SK-N-SH (cell line): ENCODE data around the gene MRPL10. TPM values are rescaled to one million over a fixed set of nuclear protein-coding genes. Genes with fewer than 3 reads are reported as not detected.

Experiments
- CTCF ChIA-PET: fragments of 300-600, 350-600 bp; formaldehyde crosslinking; extraction: SDS; loops from one replicate; lab custom pipeline; 2021; lab: Yijun Ruan, JAX
- POLR2A ChIA-PET: fragments of 350-600 bp; sonication (Branson Sonifier 250); formaldehyde crosslinking; extraction: SDS; loops from one replicate; lab custom pipeline; 2020; ENCODE audit warnings: antibody characterized with exemption, inconsistent platforms; lab: Yijun Ruan, JAX
- DNase-seq: peaks from one replicate; pipeline ENCODE4 v3.0.0; 2012
- H2AFZ ChIP-seq: fragments of 200-600 bp; sonication (generic); 2 replicates; pipeline ENCODE4 v1.8.1; 2016; ENCODE audit warnings: antibody characterized with exemption, mild to moderate bottlenecking, low read depth
- H3F3A ChIP-seq: fragments of 200-600 bp; sonication (generic); replicated peaks from 2 replicates; pipeline ENCODE3; 2016; ENCODE audit warnings: antibody characterized with exemption, mild to moderate bottlenecking; ENCODE audit not compliant: insufficient read depth
- H3K27ac ChIP-seq, 2 experiments: fragments of 200-500 bp in 1 of 2; fragments of 200-600 bp in 1 of 2; sonication (Bioruptor generic) in 1 of 2; sonication (generic), shearing (Covaris generic) in 1 of 2; 2 replicates each; pipeline versions ENCODE4 v1.5.1 to v1.6.1; 2014 to 2016; ENCODE audit warnings: low read depth in 2 of 2, inconsistent platforms in 1 of 2, low read length in 1 of 2, mild to moderate bottlenecking in 1 of 2, mixed read lengths in 1 of 2
- H3K27me3 ChIP-seq: fragments of 200-600 bp; sonication (generic), shearing (Covaris generic); 2 replicates; pipeline ENCODE4 v1.6.1; 2016; ENCODE audit warnings: mixed run types; ENCODE audit not compliant: insufficient read depth
- H3K36me3 ChIP-seq, 2 experiments: fragments of 200-500 bp in 1 of 2; fragments of 200-600 bp in 1 of 2; sonication (Bioruptor generic) in 1 of 2; sonication (generic) in 1 of 2; replicated peaks in 1 of 2; 2 replicates each; pipeline versions ENCODE3 to v1.5.1; 2014 to 2016; ENCODE audit warnings: low read length in 1 of 2, mild to moderate bottlenecking in 1 of 2; ENCODE audit not compliant: insufficient read depth in 2 of 2, control insufficient read depth in 1 of 2
- H3K4me1 ChIP-seq, 2 experiments: fragments of 200-500 bp in 1 of 2; fragments of 200-600 bp in 1 of 2; sonication (Bioruptor generic) in 1 of 2; sonication (generic), shearing (Covaris generic) in 1 of 2; 2 replicates each; pipeline versions ENCODE4 v1.5.1 to v1.6.1; 2014 to 2016; ENCODE audit warnings: low read depth in 1 of 2, low read length in 1 of 2, mixed run types in 1 of 2; ENCODE audit not compliant: insufficient read depth in 2 of 2, control insufficient read depth in 1 of 2
- H3K4me2 ChIP-seq: fragments of 200-600 bp; sonication (generic), shearing (Covaris generic); 2 replicates; pipeline ENCODE4 v1.6.1; 2017; ENCODE audit warnings: mixed run types
- H3K4me3 ChIP-seq, 2 experiments: fragments of 200-500 bp in 1 of 2; fragments of 200-600 bp in 1 of 2; sonication (Bioruptor generic) in 1 of 2; sonication (generic), shearing (Covaris generic) in 1 of 2; 2 replicates each; pipeline versions ENCODE4 v1.5.1 to v1.8.1; 2014 to 2016; ENCODE audit warnings: low read depth in 2 of 2, inconsistent platforms in 1 of 2, low read length in 1 of 2, mild to moderate bottlenecking in 1 of 2, mixed read lengths in 1 of 2, moderate library complexity in 1 of 2
- H3K79me2 ChIP-seq: fragments of 200-600 bp; sonication (generic); 2 replicates; pipeline ENCODE4 v1.8.1; 2017; ENCODE audit warnings: mild to moderate bottlenecking; ENCODE audit not compliant: insufficient read depth
- H3K9ac ChIP-seq: fragments of 200-600 bp; sonication (generic); 2 replicates; pipeline ENCODE4 v1.6.1; 2017; ENCODE audit warnings: mixed run types
- H3K9me2 ChIP-seq: fragments of 200-600 bp; sonication (generic); 2 replicates; pipeline ENCODE4 v1.6.1; 2017; ENCODE audit warnings: mixed run types
- H3K9me3 ChIP-seq: fragments of 200-600 bp; sonication (generic); 2 replicates; pipeline ENCODE4 v1.6.1; 2017; ENCODE audit warnings: mixed run types, mild to moderate bottlenecking, moderate library complexity
- H4K20me1 ChIP-seq: fragments of 200-600 bp; sonication (generic); 2 replicates; pipeline ENCODE4 v1.6.1; 2017; ENCODE audit warnings: mild to moderate bottlenecking, mixed run types; ENCODE audit not compliant: insufficient read depth
- CHD2 ChIP-seq: fragments of 150-350 bp; IDR thresholded peaks from 2 replicates; pipeline ENCODE4 v1.6.1; 2018; ENCODE audit warnings: low read length; ENCODE audit not compliant: partially characterized antibody
- EP300 ChIP-seq, 2 experiments: IDR thresholded peaks; 2 replicates each; pipeline versions ENCODE4 v1.4.0 to v1.6.1; 2012; ENCODE audit warnings: borderline replicate concordance in 1 of 2, low read depth in 1 of 2, low read length in 1 of 2
- EZH2phosphoT487 ChIP-seq: fragments of 200-600 bp; sonication (generic); IDR thresholded peaks from 2 replicates; pipeline ENCODE4 v1.6.1; 2017; ENCODE audit warnings: low read depth, mixed run types, mild to moderate bottlenecking, antibody characterized with exemption, moderate library complexity, borderline replicate concordance
- FOXM1 ChIP-seq: IDR thresholded peaks from 2 replicates; pipeline ENCODE4 v1.4.0; 2012; ENCODE audit warnings: low read depth, mild to moderate bottlenecking
- GABPA ChIP-seq: IDR thresholded peaks from 2 replicates; pipeline ENCODE4 v1.4.0; 2012; ENCODE audit warnings: low read depth, mild to moderate bottlenecking
- MEF2A ChIP-seq: IDR thresholded peaks from 2 replicates; pipeline ENCODE4 v1.4.0; 2012; ENCODE audit warnings: low read depth, borderline replicate concordance
- MXI1 ChIP-seq: IDR thresholded peaks from 2 replicates; pipeline ENCODE4 v1.6.1; 2012; ENCODE audit warnings: mild to moderate bottlenecking, low read depth, low read length, improper control_type of control experiment
- NFIC ChIP-seq: IDR thresholded peaks from 2 replicates; pipeline ENCODE4 v1.4.0; 2012; ENCODE audit warnings: borderline replicate concordance
- NRF1 ChIP-seq: IDR thresholded peaks from 2 replicates; pipeline ENCODE4 v1.6.1; 2012; ENCODE audit warnings: low read depth, mild to moderate bottlenecking, low read length
- POLR2AphosphoS5 ChIP-seq: IDR thresholded peaks from 2 replicates; pipeline ENCODE4 v1.6.1; 2012; ENCODE audit warnings: low read depth, low read length
- RFX5 ChIP-seq: IDR thresholded peaks from 2 replicates; pipeline ENCODE4 v1.6.1; 2012; ENCODE audit warnings: mild to moderate bottlenecking, improper control_type of control experiment, low read length
- TAF1 ChIP-seq: IDR thresholded peaks from 2 replicates; pipeline ENCODE4 v1.6.1; 2012; ENCODE audit warnings: low read depth, mild to moderate bottlenecking, low read length, moderate library complexity, borderline replicate concordance
- TCF12 ChIP-seq: IDR thresholded peaks from 2 replicates; pipeline ENCODE4 v1.4.0; 2012
- YY1 ChIP-seq: IDR thresholded peaks from 2 replicates; pipeline ENCODE4 v1.4.0; 2012; ENCODE audit warnings: low read depth, mild to moderate bottlenecking
- WGBS: methylation state at CpG from one replicate; pipeline ENCODE4 v1.1.6; 2017; ENCODE audit warnings: low lambda C conversion rate; 5-methylcytosine and 5-hydroxymethylcytosine counted together
- polyA plus RNA-seq, 3 experiments: library from polyadenylated mRNA; depleted of rRNA; stranded (reverse); fragments of >200 nt; gene quantifications; 2 replicates each; pipeline ENCODE4 v1.2.3, GENCODE V29; 2012
- TF ChIP-seq, protein P1 (sequence below): IDR thresholded peaks from 2 replicates; pipeline ENCODE4; 2012
- TF ChIP-seq, protein P2 (sequence below): fragments of 150-350 bp; IDR thresholded peaks from 2 replicates; pipeline ENCODE4 v1.6.1; 2016; ENCODE audit warnings: mild to moderate bottlenecking, low read depth, low read length
- TF ChIP-seq, protein P3 (sequence below): IDR thresholded peaks from 2 replicates; pipeline ENCODE4 v1.4.0; 2012; ENCODE audit warnings: low read depth, borderline replicate concordance
- TF ChIP-seq, protein P4 (sequence below): IDR thresholded peaks from 2 replicates; pipeline ENCODE4 v1.4.0; 2012; ENCODE audit warnings: low read depth, borderline replicate concordance
- TF ChIP-seq, protein P5 (sequence below): IDR thresholded peaks from 2 replicates; pipeline ENCODE4 v1.4.0; 2012; ENCODE audit warnings: low read depth

The MRPL10 gene
- polyA plus RNA-seq, 1 of the 3 experiments (the other 2 are of a cell fraction), result 136 TPM

DNA sequence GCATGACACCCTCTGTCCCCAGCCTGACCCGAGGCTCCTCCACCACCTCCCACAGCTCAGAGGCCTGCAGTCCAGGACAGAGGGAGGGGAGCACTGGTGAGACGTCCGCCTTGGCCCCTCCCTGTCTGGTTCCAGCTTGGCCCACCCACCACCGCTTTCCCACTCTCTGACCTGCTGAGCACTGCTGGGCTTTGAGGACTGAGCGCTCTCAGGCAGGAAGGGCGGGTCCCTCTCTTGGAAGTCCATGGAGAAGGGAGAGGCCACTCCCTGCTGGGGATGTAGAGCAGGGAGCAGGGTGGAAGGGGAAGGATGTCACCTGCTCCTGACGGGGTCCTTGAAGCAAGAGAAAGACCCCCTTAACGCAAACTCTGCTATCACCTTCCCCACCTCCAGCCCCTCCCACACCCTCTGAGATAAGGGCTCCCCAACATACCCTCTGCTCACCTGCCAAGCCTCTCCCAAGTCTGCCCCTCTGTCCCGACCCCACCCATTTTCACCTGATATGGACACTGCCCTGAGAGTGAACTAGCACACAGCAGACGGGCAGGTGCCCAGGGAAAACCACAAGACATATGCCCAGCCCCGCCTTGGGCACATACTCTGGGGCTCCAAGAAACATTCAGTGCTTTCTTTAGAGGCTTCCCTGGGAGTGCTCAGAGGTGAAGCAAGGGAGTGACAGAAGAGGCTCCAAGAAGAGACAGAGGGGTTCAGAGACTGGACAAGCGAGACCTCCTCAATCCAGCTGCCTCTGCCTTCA lies 11.1 kb downstream of the MRPL10 start:
- peaks cover 11 to 26% of the 10 kb centered on the region in 2 experiments; a peak in 3 of 4 replicates for H3K4me1 ChIP-seq
- peak overlapping the region; percentile 99 for H3K4me2 ChIP-seq
- no peak overlapping the region for H2AFZ ChIP-seq
- peaks cover 7% of the 10 kb centered on the region for H3F3A ChIP-seq
- peaks cover 17 to 49% of the 10 kb centered on the region in 2 experiments for H3K36me3 ChIP-seq
- peak overlapping the region; percentile 90 to 93 for H3K4me3 ChIP-seq
- no peak overlapping the region for H3K9ac ChIP-seq
- H3K27ac ChIP-seq, result no peak overlapping the region
- no peak for DNase-seq
- H3K79me2 ChIP-seq, result peaks cover 12% of the 10 kb centered on the region; the same call in 1 of the 2 replicates
- H3K9me3 ChIP-seq, result no peaks in the 10 kb centered on the region
- ChIA-PET POLR2A (no interaction called here), CTCF (interaction anchor here (4.1 kb wide), 1 partner anchor 23 kb away, joined by 40 read pairs; the partner anchor contains the start of gene SCRN2)
- WGBS, result 83% methylated on average over 11 of the region's 12 CpGs
- H3K9me2 ChIP-seq, result no peaks in the 10 kb centered on the region
- H4K20me1 ChIP-seq, result no peaks in the 10 kb centered on the region
- no peaks in the 10 kb centered on the region for H3K27me3 ChIP-seq
- TF ChIP-seq MXI1 (no peak), NRF1 (no peak)
- TF ChIP-seq, protein P1, sequence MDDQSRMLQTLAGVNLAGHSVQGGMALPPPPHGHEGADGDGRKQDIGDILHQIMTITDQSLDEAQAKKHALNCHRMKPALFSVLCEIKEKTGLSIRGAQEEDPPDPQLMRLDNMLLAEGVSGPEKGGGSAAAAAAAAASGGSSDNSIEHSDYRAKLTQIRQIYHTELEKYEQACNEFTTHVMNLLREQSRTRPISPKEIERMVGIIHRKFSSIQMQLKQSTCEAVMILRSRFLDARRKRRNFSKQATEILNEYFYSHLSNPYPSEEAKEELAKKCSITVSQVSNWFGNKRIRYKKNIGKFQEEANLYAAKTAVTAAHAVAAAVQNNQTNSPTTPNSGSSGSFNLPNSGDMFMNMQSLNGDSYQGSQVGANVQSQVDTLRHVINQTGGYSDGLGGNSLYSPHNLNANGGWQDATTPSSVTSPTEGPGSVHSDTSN, result no peak
- TF ChIP-seq, protein P2, sequence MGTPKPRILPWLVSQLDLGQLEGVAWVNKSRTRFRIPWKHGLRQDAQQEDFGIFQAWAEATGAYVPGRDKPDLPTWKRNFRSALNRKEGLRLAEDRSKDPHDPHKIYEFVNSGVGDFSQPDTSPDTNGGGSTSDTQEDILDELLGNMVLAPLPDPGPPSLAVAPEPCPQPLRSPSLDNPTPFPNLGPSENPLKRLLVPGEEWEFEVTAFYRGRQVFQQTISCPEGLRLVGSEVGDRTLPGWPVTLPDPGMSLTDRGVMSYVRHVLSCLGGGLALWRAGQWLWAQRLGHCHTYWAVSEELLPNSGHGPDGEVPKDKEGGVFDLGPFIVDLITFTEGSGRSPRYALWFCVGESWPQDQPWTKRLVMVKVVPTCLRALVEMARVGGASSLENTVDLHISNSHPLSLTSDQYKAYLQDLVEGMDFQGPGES, result no peak

DNA sequence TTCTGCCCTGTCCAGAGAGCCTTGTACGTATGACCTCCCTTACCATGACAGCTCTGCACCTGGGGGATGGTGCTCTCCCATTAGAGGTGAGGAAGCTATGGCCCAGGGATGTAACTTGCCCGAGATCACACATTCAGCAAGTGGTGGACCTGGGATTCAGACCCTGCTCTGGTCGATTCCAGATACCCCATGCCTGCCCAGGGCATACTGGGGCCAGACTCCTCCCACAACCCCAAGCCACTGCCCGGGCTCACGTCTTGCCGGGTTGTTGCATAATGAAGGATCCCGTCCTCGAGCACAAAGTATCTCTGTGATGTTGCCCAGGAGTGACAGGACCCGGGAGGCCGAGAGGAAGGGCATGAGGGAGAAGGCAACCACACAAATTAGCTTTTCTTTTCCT lies 11.9 kb downstream of the MRPL10 start:
- no peaks in the 10 kb centered on the region for H3K27me3 ChIP-seq
- H3K79me2 ChIP-seq, result peaks cover 12% of the 10 kb centered on the region; the same call in 1 of the 2 replicates
- POLR2A ChIA-PET, result no interaction called here
- no peak for DNase-seq
- no peak overlapping the region for H3K27ac ChIP-seq
- H2AFZ ChIP-seq, result no peak overlapping the region
- TF ChIP-seq EP300 (IDR thresholded peaks at IDR 0.05; ENCODE audit: borderline replicate concordance in 1 of 2, low read depth in 1 of 2, low read length in 1 of 2) (no peak), TAF1 (no peak), MEF2A (no peak), POLR2AphosphoS5 (no peak), CHD2 (no peak), NFIC (no peak), TCF12 (no peak), YY1 (no peak), FOXM1 (no peak), EZH2phosphoT487 (no peak), GABPA (no peak), NRF1 (no peak), RFX5 (no peak)
- TF ChIP-seq, protein P3, sequence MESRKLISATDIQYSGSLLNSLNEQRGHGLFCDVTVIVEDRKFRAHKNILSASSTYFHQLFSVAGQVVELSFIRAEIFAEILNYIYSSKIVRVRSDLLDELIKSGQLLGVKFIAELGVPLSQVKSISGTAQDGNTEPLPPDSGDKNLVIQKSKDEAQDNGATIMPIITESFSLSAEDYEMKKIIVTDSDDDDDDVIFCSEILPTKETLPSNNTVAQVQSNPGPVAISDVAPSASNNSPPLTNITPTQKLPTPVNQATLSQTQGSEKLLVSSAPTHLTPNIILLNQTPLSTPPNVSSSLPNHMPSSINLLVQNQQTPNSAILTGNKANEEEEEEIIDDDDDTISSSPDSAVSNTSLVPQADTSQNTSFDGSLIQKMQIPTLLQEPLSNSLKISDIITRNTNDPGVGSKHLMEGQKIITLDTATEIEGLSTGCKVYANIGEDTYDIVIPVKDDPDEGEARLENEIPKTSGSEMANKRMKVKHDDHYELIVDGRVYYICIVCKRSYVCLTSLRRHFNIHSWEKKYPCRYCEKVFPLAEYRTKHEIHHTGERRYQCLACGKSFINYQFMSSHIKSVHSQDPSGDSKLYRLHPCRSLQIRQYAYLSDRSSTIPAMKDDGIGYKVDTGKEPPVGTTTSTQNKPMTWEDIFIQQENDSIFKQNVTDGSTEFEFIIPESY, result no peak
- TF ChIP-seq, protein P4, sequence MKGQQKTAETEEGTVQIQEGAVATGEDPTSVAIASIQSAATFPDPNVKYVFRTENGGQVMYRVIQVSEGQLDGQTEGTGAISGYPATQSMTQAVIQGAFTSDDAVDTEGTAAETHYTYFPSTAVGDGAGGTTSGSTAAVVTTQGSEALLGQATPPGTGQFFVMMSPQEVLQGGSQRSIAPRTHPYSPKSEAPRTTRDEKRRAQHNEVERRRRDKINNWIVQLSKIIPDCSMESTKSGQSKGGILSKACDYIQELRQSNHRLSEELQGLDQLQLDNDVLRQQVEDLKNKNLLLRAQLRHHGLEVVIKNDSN, result no peak
- TF ChIP-seq, protein P2, result no peak
- TF ChIP-seq, protein P5, sequence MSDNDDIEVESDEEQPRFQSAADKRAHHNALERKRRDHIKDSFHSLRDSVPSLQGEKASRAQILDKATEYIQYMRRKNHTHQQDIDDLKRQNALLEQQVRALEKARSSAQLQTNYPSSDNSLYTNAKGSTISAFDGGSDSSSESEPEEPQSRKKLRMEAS, result no peak
- WGBS, result 86% methylated on average over 7 of the region's 10 CpGs
- H3K9me2 ChIP-seq, result no peaks in the 10 kb centered on the region
- no peak overlapping the region for H3K9ac ChIP-seq
- CTCF ChIA-PET, result interaction anchor here (1.3 to 4.1 kb wide), 2 partner anchors 16 to 23 kb away, joined by 4 to 40 read pairs; partner anchors contain the start of gene SCRN2
- H3K4me2 ChIP-seq, result no peak overlapping the region
- peaks cover 11 to 26% of the 10 kb centered on the region in 2 experiments; a peak in 3 of 4 replicates for H3K4me1 ChIP-seq
- peaks cover 7% of the 10 kb centered on the region for H3F3A ChIP-seq
- H4K20me1 ChIP-seq, result no peaks in the 10 kb centered on the region
- H3K9me3 ChIP-seq, result no peaks in the 10 kb centered on the region
- H3K4me3 ChIP-seq, result no peak overlapping the region
- peaks cover 15 to 54% of the 10 kb centered on the region in 2 experiments for H3K36me3 ChIP-seq
